Neural crest cell (in vitro differentiated cells): ENCODE measurements around the gene LEMD2. TPM values are rescaled to one million over a fixed set of nuclear protein-coding genes. Genes with fewer than 3 reads are reported as not detected.

Experiments used
- DNase-seq: peaks from one replicate; pipeline ENCODE4 v3.0.0; 2021; ENCODE audit warnings: low read depth, mixed read lengths, low spot score
- H3K27ac Mint-ChIP-seq: one replicate; pipeline ENCODE4 v1.8.0; 2021; ENCODE audit warnings: mild to moderate bottlenecking, mixed read lengths; ENCODE audit not compliant: unreplicated experiment
- H3K27me3 Mint-ChIP-seq: 2 replicates; pipeline ENCODE4 v1.8.0; 2021; ENCODE audit warnings: low read depth, mild to moderate bottlenecking, mixed read lengths
- H3K36me3 Mint-ChIP-seq: 2 replicates; pipeline ENCODE4 v1.8.0; 2021; ENCODE audit warnings: low read depth, mild to moderate bottlenecking, mixed read lengths
- H3K4me1 Mint-ChIP-seq: 2 replicates; pipeline ENCODE4 v1.8.0; 2021; ENCODE audit warnings: mixed read lengths
- H3K4me3 Mint-ChIP-seq: one replicate; pipeline ENCODE4 v1.8.0; 2021; ENCODE audit warnings: mild to moderate bottlenecking, mixed read lengths
- H3K9me3 Mint-ChIP-seq: 2 replicates; pipeline ENCODE4 v1.8.0; 2021; ENCODE audit warnings: mixed read lengths
- CTCF ChIP-seq: fragments of 200-600 bp; sonication (generic); conservative IDR thresholded peaks from 2 replicates; pipeline ENCODE4 v1.5.0; 2021; ENCODE audit warnings: antibody characterized with exemption, mild to moderate bottlenecking
- total RNA-seq: library from RNA; stranded (reverse); gene quantifications from 2 replicates; pipeline ENCODE4 v1.2.1, GENCODE V29; 2021

LEMD2 gene
- total RNA-seq, 1 donor from 2014 or later, result 63.6 TPM

- DNase-seq, result no peak
- no peak for TF ChIP-seq CTCF
- no peaks in the 10 kb centered on the region for H3K9me3 Mint-ChIP-seq
- peak within 1 kb of the TSS; percentile 48 for H3K4me3 Mint-ChIP-seq
- H3K4me1 Mint-ChIP-seq, result peaks cover 36% of the 10 kb centered on the region
- H3K36me3 Mint-ChIP-seq, result no peaks in the 10 kb centered on the region
- H3K27ac Mint-ChIP-seq, result peak within 1 kb of the TSS; percentile 27
- H3K27me3 Mint-ChIP-seq, result no peaks in the 10 kb centered on the region
Measured at GRCh38 chr6:33746651-33747100, 42.3 kb downstream of the LEMD2 start, which contains the start of gene IP6K3. IP6K3 (minus strand) TSS chr6:33746905; CDS start chr6:33735476, 11,429 bp downstream.

- TF ChIP-seq CTCF, result no peak
- no peak for DNase-seq
- no peaks in the 10 kb centered on the region for H3K9me3 Mint-ChIP-seq
- no peaks in the 10 kb centered on the region for H3K27me3 Mint-ChIP-seq
- no peak overlapping the region for H3K27ac Mint-ChIP-seq
- peaks cover 36% of the 10 kb centered on the region for H3K4me1 Mint-ChIP-seq
- H3K36me3 Mint-ChIP-seq, result no peaks in the 10 kb centered on the region
- no peak overlapping the region for H3K4me3 Mint-ChIP-seq
Measured at GRCh38 chr6:33746036-33746600, 42.8 kb downstream of the LEMD2 start.

- Mint-ChIP-seq H3K4me3 (peak overlapping the region; percentile 48), H3K36me3 (no peaks in the 10 kb centered on the region), H3K9me3 (no peaks in the 10 kb centered on the region), H3K4me1 (peaks cover 36% of the 10 kb centered on the region), H3K27ac (peak overlapping the region; percentile 65), H3K27me3 (no peaks in the 10 kb centered on the region)
- TF ChIP-seq CTCF, result no peak
- no peak for DNase-seq
Measured at GRCh38 chr6:33745548-33745947, 43.4 kb downstream of the LEMD2 start.

GRCh38 chr6:33744895-33745546 is 43.9 kb downstream of the LEMD2 start:
- Mint-ChIP-seq H3K27ac (peak overlapping the region; percentile 69), H3K4me3 (peak overlapping the region; percentile 17), H3K4me1 (peaks cover 36% of the 10 kb centered on the region), H3K36me3 (no peaks in the 10 kb centered on the region), H3K9me3 (no peaks in the 10 kb centered on the region), H3K27me3 (no peaks in the 10 kb centered on the region)
- no peak for TF ChIP-seq CTCF
- DNase-seq, result no peak

GRCh38 chr6:33744001-33744848 is 44.7 kb downstream of the LEMD2 start:
- peak; percentile 79 for DNase-seq
- Mint-ChIP-seq H3K36me3 (no peaks in the 10 kb centered on the region), H3K27me3 (no peaks in the 10 kb centered on the region), H3K9me3 (no peaks in the 10 kb centered on the region), H3K4me1 (peaks cover 35% of the 10 kb centered on the region), H3K4me3 (peak overlapping the region; percentile 27), H3K27ac (no peak overlapping the region)
- TF ChIP-seq CTCF, result peak; percentile 90
